Body of pancreas (tissue), 4 donors: Measurements from ENCODE around the gene PRDX6. TPM values are rescaled to one million over a fixed set of nuclear protein-coding genes. Genes with fewer than 3 reads are reported as not detected.
"Not testable (repeated sequence)": the region's sequence is repeated elsewhere in the genome, so short reads cannot be mapped to it uniquely, and the experiment has no call there.

Source experiments
- ATAC-seq: fragments of 150-250 bp; one replicate; pipeline ENCODE4 v1.9.1; 2016
- DNase-seq, 4 donors: peaks; one replicate each; pipeline ENCODE4 v3.0.0-alpha.2; 2019
- H3K27ac ChIP-seq, 4 donors: fragments of 200-600 bp; sonication (generic); 1 replicate in 3 of 4; 2 replicates in 1 of 4; pipeline versions ENCODE4 v1.5.1 to v1.6.1; 2016 to 2019; ENCODE audit warnings: mild to moderate bottlenecking in 1 of 4, mixed read lengths in 1 of 4, moderate library complexity in 1 of 4
- H3K27me3 ChIP-seq, 2 donors: fragments of 200-600 bp; sonication (generic); one replicate each; pipeline ENCODE4 v1.6.0; 2016; ENCODE audit warnings: mild to moderate bottlenecking in 1 of 2
- H3K36me3 ChIP-seq, 2 donors: fragments of 200-600 bp; sonication (generic); replicated peaks in 1 of 2; 2 replicates each; pipeline ENCODE4 v1.5.1; 2016; ENCODE audit warnings: low read depth in 2 of 2; ENCODE audit not compliant: insufficient read depth in 1 of 2
- H3K4me1 ChIP-seq: fragments of 200-600 bp; sonication (generic); one replicate; pipeline ENCODE4 v1.6.0; 2016
- H3K4me3 ChIP-seq, 2 donors: fragments of 200-600 bp; sonication (generic); 1 replicate in 1 of 2; 2 replicates in 1 of 2; pipeline ENCODE4 v1.5.1; 2016 to 2019
- H3K9me3 ChIP-seq, 3 donors: fragments of 200-600 bp; sonication (generic); 1 replicate in 2 of 3; 2 replicates in 1 of 3; pipeline ENCODE4 v1.5.1; 2016
- POLR2A ChIP-seq, 3 donors: fragments of 450-650 bp; IDR thresholded peaks; one replicate each; pipeline ENCODE4 v1.6.1; 2016; ENCODE audit warnings: antibody characterized with exemption in 3 of 3, mild to moderate bottlenecking in 2 of 3
- WGBS, 2 donors: methylation state at CpG; one replicate each; pipeline ENCODE4 v1.1.5; 2017; 5-methylcytosine and 5-hydroxymethylcytosine counted together
- intact Hi-C: fragments of 100-400 bp; cut with DNase I; formaldehyde crosslinking; loops from one replicate; pipeline ENCODE4 v1.15.1; 2023
- total RNA-seq, 2 donors: library from RNA; depleted of rRNA; stranded (reverse); fragments of >200 nt; gene quantifications; one replicate each; pipeline ENCODE4 v1.1.0, GENCODE V29; 2016
- TF ChIP-seq, protein P1 (sequence below), 7 experiments: fragments of 450-650 bp in 4 of 7; fragments of 200-600 bp in 3 of 7; sonication (generic) in 3 of 7; IDR thresholded peaks; one replicate each; pipeline ENCODE4 v1.5.1; 2016 to 2019; ENCODE audit warnings: antibody characterized with exemption in 7 of 7

The PRDX6 gene
- total RNA-seq, 2 donors from 2014 or later, result 64.1 to 222 TPM

DNA sequence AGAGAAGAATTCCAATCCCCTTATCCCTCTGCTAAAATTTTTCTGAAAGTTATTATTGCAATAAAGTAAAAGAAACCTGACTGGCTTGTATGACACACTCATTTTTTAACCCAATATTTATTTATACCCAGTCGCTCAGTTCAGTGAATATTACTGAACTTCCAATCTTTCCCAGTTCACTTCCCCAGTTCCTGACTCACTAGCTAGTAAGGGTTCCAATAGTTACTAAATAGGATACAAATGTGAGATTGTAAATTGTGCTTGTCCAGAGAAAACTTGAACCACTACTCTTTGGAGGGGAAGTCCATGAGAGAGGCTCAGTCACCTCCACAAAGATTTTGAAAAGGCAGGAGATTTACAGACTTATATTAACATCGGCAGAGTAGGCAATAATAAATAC, 31.4 kb downstream of the PRDX6 start:
- Histone ChIP-seq H3K4me3 (no peak overlapping the region), H3K36me3 (no peaks in the 10 kb centered on the region), H3K27ac (no peak overlapping the region), H3K27me3 (no peaks in the 10 kb centered on the region), H3K4me1 (no peaks in the 10 kb centered on the region), H3K9me3 (no peaks in the 10 kb centered on the region)
- 84 to 86% methylated on average over 2 of the region's 2 CpGs for WGBS, 2 donors
- intact Hi-C loops, result no loop called here
- ATAC-seq, result no peak
- no peak for DNase-seq
- no peak for TF ChIP-seq POLR2A (IDR thresholded peaks at IDR 0.05)
- TF ChIP-seq, protein P1, sequence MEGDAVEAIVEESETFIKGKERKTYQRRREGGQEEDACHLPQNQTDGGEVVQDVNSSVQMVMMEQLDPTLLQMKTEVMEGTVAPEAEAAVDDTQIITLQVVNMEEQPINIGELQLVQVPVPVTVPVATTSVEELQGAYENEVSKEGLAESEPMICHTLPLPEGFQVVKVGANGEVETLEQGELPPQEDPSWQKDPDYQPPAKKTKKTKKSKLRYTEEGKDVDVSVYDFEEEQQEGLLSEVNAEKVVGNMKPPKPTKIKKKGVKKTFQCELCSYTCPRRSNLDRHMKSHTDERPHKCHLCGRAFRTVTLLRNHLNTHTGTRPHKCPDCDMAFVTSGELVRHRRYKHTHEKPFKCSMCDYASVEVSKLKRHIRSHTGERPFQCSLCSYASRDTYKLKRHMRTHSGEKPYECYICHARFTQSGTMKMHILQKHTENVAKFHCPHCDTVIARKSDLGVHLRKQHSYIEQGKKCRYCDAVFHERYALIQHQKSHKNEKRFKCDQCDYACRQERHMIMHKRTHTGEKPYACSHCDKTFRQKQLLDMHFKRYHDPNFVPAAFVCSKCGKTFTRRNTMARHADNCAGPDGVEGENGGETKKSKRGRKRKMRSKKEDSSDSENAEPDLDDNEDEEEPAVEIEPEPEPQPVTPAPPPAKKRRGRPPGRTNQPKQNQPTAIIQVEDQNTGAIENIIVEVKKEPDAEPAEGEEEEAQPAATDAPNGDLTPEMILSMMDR (IDR thresholded peaks at IDR 0.05), result no peak

DNA sequence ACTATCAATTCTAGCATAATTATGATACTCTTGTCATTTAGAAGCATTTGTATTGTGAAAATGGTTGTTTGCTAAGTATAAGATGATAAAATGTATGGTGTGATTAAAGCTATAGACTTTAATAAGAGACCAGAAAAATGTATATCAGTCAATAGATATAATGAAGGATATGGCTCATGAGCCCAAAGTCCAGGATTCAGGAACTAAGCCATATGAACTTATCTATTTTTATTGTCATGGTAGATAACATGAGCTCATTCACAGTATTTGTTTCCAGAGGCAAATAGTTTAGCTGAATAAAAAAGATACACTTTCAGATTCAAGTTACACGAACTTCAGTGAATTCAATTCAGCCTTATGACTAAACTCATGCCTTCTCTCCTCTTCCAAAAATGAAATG, 32.7 kb downstream of the PRDX6 start:
- Histone ChIP-seq H3K9me3 (no peaks in the 10 kb centered on the region), H3K4me3 (no peak overlapping the region), H3K27ac (no peak overlapping the region), H3K36me3 (no peaks in the 10 kb centered on the region), H3K4me1 (no peaks in the 10 kb centered on the region), H3K27me3 (no peaks in the 10 kb centered on the region)
- intact Hi-C loops, result no loop called here
- 36 to 60% methylated on average over 1 of the region's 1 CpG for WGBS, 2 donors
- no peak for DNase-seq
- no peak for ATAC-seq
- no peak for TF ChIP-seq POLR2A (IDR thresholded peaks at IDR 0.05)
- TF ChIP-seq, protein P1 (IDR thresholded peaks at IDR 0.05), result no peak

DNA sequence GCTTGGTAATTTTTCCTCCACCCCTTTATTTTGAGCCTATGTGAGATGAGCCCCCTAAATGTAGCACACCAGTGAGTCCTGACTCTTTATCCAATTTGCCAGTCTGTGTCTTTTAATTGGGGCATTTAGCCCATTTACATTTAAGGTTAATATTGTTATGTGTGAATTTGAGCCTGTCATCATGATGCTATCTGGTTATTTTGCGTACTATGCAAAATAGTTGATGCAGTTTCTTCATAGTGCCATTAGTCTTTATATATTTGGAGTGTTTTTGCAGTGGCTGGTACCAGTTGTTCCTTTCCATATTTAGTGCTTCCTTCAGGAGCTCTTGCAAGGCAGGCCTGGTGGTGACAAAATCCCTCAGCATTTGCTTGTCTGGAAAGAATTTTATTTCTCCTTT, 37.4 kb downstream of the PRDX6 start:
- ATAC-seq, H3K27me3 ChIP-seq, intact Hi-C loops, H3K9me3 ChIP-seq, H3K27ac ChIP-seq, H3K36me3 ChIP-seq, DNase-seq, H3K4me3 ChIP-seq, H3K4me1 ChIP-seq: not testable (repeated sequence)
- 100% methylated on average over 1 of the region's 1 CpG for WGBS, 2 donors

DNA sequence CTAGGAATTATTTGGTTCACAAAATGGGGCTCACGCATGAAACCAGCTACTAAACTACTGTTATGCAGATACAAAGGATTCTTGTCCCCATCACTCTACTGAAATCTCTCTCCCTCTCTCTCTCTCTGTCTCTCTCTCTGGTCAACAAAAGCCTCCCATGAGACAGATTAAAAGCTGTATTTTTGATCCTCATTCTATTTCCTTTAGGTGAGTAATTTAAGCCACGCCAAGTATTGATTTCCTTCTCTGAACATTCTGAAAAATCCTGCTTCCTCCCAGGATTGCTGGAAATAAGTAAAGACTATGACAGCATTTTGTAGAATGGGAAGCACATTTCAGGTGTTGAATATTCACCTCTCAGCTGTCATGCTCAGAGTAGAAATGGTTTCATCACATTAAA, 43.7 kb downstream of the PRDX6 start:
- Histone ChIP-seq H3K27ac (no peak overlapping the region), H3K36me3 (no peaks in the 10 kb centered on the region), H3K4me3 (no peak overlapping the region), H3K27me3 (no peaks in the 10 kb centered on the region), H3K4me1 (no peaks in the 10 kb centered on the region), H3K9me3 (no peaks in the 10 kb centered on the region)
- TF ChIP-seq, protein P1 (IDR thresholded peaks at IDR 0.05), result no peak
- no peak for TF ChIP-seq POLR2A (IDR thresholded peaks at IDR 0.05)
- 53 to 60% methylated on average over 2 of the region's 2 CpGs for WGBS, 2 donors
- ATAC-seq (no peak), DNase-seq (no peak)
- intact Hi-C loops, result no loop called here

DNA sequence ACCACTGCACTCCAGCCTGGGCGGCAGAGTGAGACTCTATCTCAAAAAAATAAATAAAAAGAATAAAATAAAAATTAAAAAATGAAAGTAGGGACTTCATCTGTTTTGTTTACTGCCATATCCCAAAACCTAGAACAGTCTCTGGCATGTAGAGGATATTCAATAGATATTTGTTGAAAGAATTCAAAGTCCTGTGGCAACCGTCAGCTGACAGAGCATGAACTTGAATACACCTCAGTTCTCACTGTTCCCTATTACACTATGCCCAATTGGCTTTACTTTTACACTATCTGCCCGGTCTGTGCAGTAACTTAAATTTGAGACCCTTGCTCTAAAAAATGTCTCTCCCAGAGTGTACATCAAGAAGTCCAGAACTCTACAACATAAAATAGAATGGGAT, 46.2 kb downstream of the PRDX6 start:
- Histone ChIP-seq H3K36me3 (no peaks in the 10 kb centered on the region), H3K27ac (no peak overlapping the region), H3K4me3 (no peak overlapping the region), H3K27me3 (no peaks in the 10 kb centered on the region), H3K4me1 (no peaks in the 10 kb centered on the region), H3K9me3 (no peaks in the 10 kb centered on the region)
- 92 to 96% methylated on average over 3 of the region's 3 CpGs for WGBS, 2 donors
- DNase-seq, result no peak
- ATAC-seq, result no peak
- TF ChIP-seq, protein P1 (IDR thresholded peaks at IDR 0.05), result no peak
- TF ChIP-seq POLR2A (IDR thresholded peaks at IDR 0.05), result no peak
- intact Hi-C loops, result no loop called here
